ENCODE results near the gene HEMGN. TPM values are rescaled to one million over a fixed set of nuclear protein-coding genes. Genes with fewer than 3 reads are reported as not detected.

Gene HEMGN
- total RNA-seq, 1 donor from 2014 or later: 4.1 TPM

GRCh38 chr9:97930972-97931371, 7.0 kb downstream of the HEMGN start:
- DNase-seq: no peak

- no peak for DNase-seq
Observed at GRCh38 chr9:97928986-97929604, 8.9 kb downstream of the HEMGN start.

GRCh38 chr9:97925497-97926334, 12.3 kb downstream of the HEMGN start:
- no peak for DNase-seq

- DNase-seq: no peak
Observed at GRCh38 chr9:97924386-97924785, 13.6 kb downstream of the HEMGN start.

GRCh38 chr9:97923529-97924108, 14.4 kb downstream of the HEMGN start:
- peak; percentile 91 for DNase-seq

GRCh38 chr9:97921959-97922724, 15.8 kb downstream of the HEMGN start, which contains the start of gene TRMO:
TSS of gene TRMO (minus strand) at chr9:97922500. CDS start at chr9:97922493, 7 bp downstream.
- peak; percentile 99 for DNase-seq

GRCh38 chr9:97919217-97919813, 18.7 kb downstream of the HEMGN start:
- no peak for DNase-seq

GRCh38 chr9:97918611-97919010, 19.4 kb downstream of the HEMGN start:
- no peak for DNase-seq

GRCh38 chr9:97911970-97912369, 26.0 kb downstream of the HEMGN start:
- no peak for DNase-seq

- DNase-seq: no peak
Observed at GRCh38 chr9:97911528-97911927, 26.4 kb downstream of the HEMGN start.

- DNase-seq: no peak
Observed at GRCh38 chr9:97910357-97910756, 27.6 kb downstream of the HEMGN start.

- DNase-seq: no peak
Observed at GRCh38 chr9:97908705-97909104, 29.3 kb downstream of the HEMGN start.

GRCh38 chr9:97907632-97908031, 30.3 kb downstream of the HEMGN start:
- DNase-seq: no peak

- no peak for DNase-seq
Observed at GRCh38 chr9:97907046-97907445, 30.9 kb downstream of the HEMGN start.

GRCh38 chr9:97906236-97906831, 31.6 kb downstream of the HEMGN start:
- no peak for DNase-seq

GRCh38 chr9:97905228-97905627, 32.7 kb downstream of the HEMGN start:
- DNase-seq: no peak

GRCh38 chr9:97904725-97905124, 33.2 kb downstream of the HEMGN start:
- no peak for DNase-seq

- DNase-seq: no peak
Observed at GRCh38 chr9:97903177-97903576, 34.8 kb downstream of the HEMGN start.

- DNase-seq: peak; percentile 62
Observed at GRCh38 chr9:97900738-97901565, 37.0 kb downstream of the HEMGN start.

- no peak for DNase-seq
Observed at GRCh38 chr9:97900103-97900737, 37.8 kb downstream of the HEMGN start.
